ENCODE results near the gene COMMD6.

Gene COMMD6

GRCh38 chr13:75518439-75519088 lies 19.1 kb downstream of the COMMD6 start:
- no peak for DNase-seq

GRCh38 chr13:75514080-75514995 lies 23.3 kb downstream of the COMMD6 start:
- DNase-seq: no peak

GRCh38 chr13:75513271-75513670 lies 24.4 kb downstream of the COMMD6 start:
- no peak for DNase-seq

- no peak for DNase-seq
Observed at GRCh38 chr13:75512253-75512652, 25.4 kb downstream of the COMMD6 start.

GRCh38 chr13:75511051-75511625 lies 26.5 kb downstream of the COMMD6 start:
- DNase-seq: no peak

- DNase-seq: no peak
Observed at GRCh38 chr13:75508002-75508548, 29.6 kb downstream of the COMMD6 start.

GRCh38 chr13:75507027-75508001 lies 30.3 kb downstream of the COMMD6 start:
- DNase-seq: no peak

- no peak for DNase-seq
Observed at GRCh38 chr13:75506018-75506417, 31.6 kb downstream of the COMMD6 start.

GRCh38 chr13:75505327-75505726 lies 32.3 kb downstream of the COMMD6 start:
- no peak for DNase-seq

- DNase-seq: no peak
Observed at GRCh38 chr13:75495938-75496337, 41.7 kb downstream of the COMMD6 start.

- DNase-seq: no peak
Observed at GRCh38 chr13:75494491-75494890, 43.1 kb downstream of the COMMD6 start.

GRCh38 chr13:75493156-75493555 lies 44.5 kb downstream of the COMMD6 start:
- DNase-seq: no peak

GRCh38 chr13:75492389-75492788 lies 45.3 kb downstream of the COMMD6 start:
- no peak for DNase-seq

- DNase-seq: no peak
Observed at GRCh38 chr13:75491376-75491775, 46.3 kb downstream of the COMMD6 start.

- no peak for DNase-seq
Observed at GRCh38 chr13:75489502-75490263, 48.0 kb downstream of the COMMD6 start.

- no peak for DNase-seq
Observed at GRCh38 chr13:75486146-75487062, 51.2 kb downstream of the COMMD6 start.

GRCh38 chr13:75485286-75486062 lies 52.2 kb downstream of the COMMD6 start:
- DNase-seq: no peak

- DNase-seq: no peak
Observed at GRCh38 chr13:75482820-75483079, 54.9 kb downstream of the COMMD6 start.

- peak; percentile 44 for DNase-seq
Observed at GRCh38 chr13:75482070-75482819, 55.4 kb downstream of the COMMD6 start, which contains the start of gene TBC1D4. Gene TBC1D4, minus strand, starts transcription at chr13:75482169. Its CDS starts 402 bp downstream, at chr13:75481767.
